ENCODE data around the gene CTDSP1.

DNA sequence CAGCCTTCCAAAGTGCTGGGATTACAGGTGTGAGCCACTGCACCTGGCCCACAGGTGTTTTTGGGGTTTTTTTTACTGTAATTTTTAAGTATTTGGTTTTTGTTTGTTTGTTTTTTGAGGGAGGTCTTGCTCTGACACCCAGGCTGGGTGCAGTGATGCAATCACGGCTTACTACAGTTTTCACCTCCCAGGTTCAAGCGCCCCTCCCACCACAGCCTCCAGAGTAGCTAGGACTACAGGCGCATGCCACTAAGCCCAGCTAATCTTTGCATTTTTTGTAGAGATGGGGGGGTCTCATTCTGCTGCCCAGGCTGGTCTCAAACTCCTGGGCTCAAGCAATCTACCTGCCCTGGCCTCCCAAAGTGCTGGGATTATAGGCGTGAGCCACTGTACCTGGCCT lies 24.9 kb upstream of the CTDSP1 start:
- no peak for TF ChIP-seq EMX1 (CRISPR knock-in tag; IDR thresholded peaks at IDR 0.05)
- TF ChIP-seq NFE2L1 (CRISPR knock-in tag; IDR thresholded peaks at IDR 0.05) = no peak
- TF ChIP-seq NFYB (CRISPR knock-in tag; conservative IDR thresholded peaks at IDR 0.05; ENCODE audit: low read depth) = no peak
- no peak for TF ChIP-seq CTCF (IDR thresholded peaks at IDR 0.05)
- no peak for TF ChIP-seq ZNF138 (CRISPR knock-in tag; conservative IDR thresholded peaks at IDR 0.05)
- no peak for TF ChIP-seq SP1 (CRISPR knock-in tag; conservative IDR thresholded peaks at IDR 0.05)
- TF ChIP-seq NR3C1 (CRISPR knock-in tag; conservative IDR thresholded peaks at IDR 0.05; ENCODE audit: low read depth) = no peak
- TF ChIP-seq, protein P1, sequence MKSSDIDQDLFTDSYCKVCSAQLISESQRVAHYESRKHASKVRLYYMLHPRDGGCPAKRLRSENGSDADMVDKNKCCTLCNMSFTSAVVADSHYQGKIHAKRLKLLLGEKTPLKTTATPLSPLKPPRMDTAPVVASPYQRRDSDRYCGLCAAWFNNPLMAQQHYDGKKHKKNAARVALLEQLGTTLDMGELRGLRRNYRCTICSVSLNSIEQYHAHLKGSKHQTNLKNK (CRISPR knock-in tag; IDR thresholded peaks at IDR 0.05) = no peak

All from WTC11 (cell line).